GM12878 (cell line): Measurements from ENCODE around the gene LSAMP. TPM values are rescaled to one million over a fixed set of nuclear protein-coding genes. Genes with fewer than 3 reads are reported as not detected.
A peak's percentile ranks its signal among the peaks of the same experiment; 100 is the strongest.

Experiments used
- BCL11A ChIP-seq: IDR thresholded peaks from 2 replicates; pipeline ENCODE4 v1.6.1; 2011; ENCODE audit warnings: low read depth, low read length
- BCLAF1 ChIP-seq: fragments of 450-650 bp; IDR thresholded peaks from 2 replicates; pipeline ENCODE4 v1.6.1; 2017; ENCODE audit warnings: antibody characterized with exemption, mild to moderate bottlenecking, moderate library complexity
- BHLHE40 ChIP-seq, 2 experiments: fragments of 450-650 bp in 1 of 2; IDR thresholded peaks; 2 replicates each; pipeline ENCODE4 v1.6.1; 2011 to 2017; ENCODE audit warnings: low read depth in 2 of 2, borderline replicate concordance in 1 of 2, improper control_type of control experiment in 1 of 2, low read length in 1 of 2, mild to moderate bottlenecking in 1 of 2
- CEBPB ChIP-seq, 2 experiments: fragments of 150-350 bp in 1 of 2; IDR thresholded peaks; 2 replicates each; pipeline ENCODE4 v1.6.1; 2012 to 2014; ENCODE audit warnings: low read depth in 2 of 2, low read length in 2 of 2, borderline replicate concordance in 1 of 2, inconsistent platforms in 1 of 2
- IKZF1 ChIP-seq: fragments of 450-650 bp; conservative IDR thresholded peaks from 2 replicates; pipeline ENCODE4 v1.6.1; 2017; ENCODE audit warnings: antibody characterized with exemption, mild to moderate bottlenecking
- KLF5 ChIP-seq: fragments of 450-650 bp; IDR thresholded peaks from 2 replicates; pipeline ENCODE4 v1.6.1; 2014; ENCODE audit warnings: mild to moderate bottlenecking; ENCODE audit not compliant: partially characterized antibody
- MEF2A ChIP-seq: IDR thresholded peaks from 2 replicates; pipeline ENCODE4 v1.6.1; 2011; ENCODE audit warnings: low read depth, mild to moderate bottlenecking, low read length, moderate library complexity; ENCODE audit not compliant: insufficient read depth
- NFXL1 ChIP-seq: fragments of 450-650 bp; IDR thresholded peaks from 2 replicates; pipeline ENCODE4 v1.6.1; 2017; ENCODE audit warnings: antibody characterized with exemption, mild to moderate bottlenecking, borderline replicate concordance
- YBX1 ChIP-seq: fragments of 450-650 bp; IDR thresholded peaks from 2 replicates; pipeline ENCODE4 v1.6.1; 2016; ENCODE audit warnings: antibody characterized with exemption
- ZNF687 ChIP-seq: fragments of 450-650 bp; IDR thresholded peaks from 2 replicates; pipeline ENCODE4 v1.6.1; 2017; ENCODE audit warnings: mild to moderate bottlenecking, moderate library complexity
- ZZZ3 ChIP-seq: IDR thresholded peaks from 2 replicates; pipeline ENCODE4 v1.6.1; 2011; ENCODE audit warnings: low read depth; ENCODE audit not compliant: control insufficient read depth, insufficient read length
- polyA plus RNA-seq, 11 experiments: library from polyadenylated mRNA; depleted of rRNA in 4 of 11; unstranded in 6 of 11; stranded (reverse) in 5 of 11; fragments of >200 nt; fragmentation: Nextera tagmentation in 4 of 11; fragmentation: Illumina TruSeq in 1 of 11; extraction: Ambion mirVana in 4 of 11; extraction: Trizol in 1 of 11; gene quantifications; 1 replicate in 1 of 11; 2 replicates in 10 of 11; pipeline versions ENCODE4 v1.2.1 to v1.2.3, GENCODE V29; 2011 to 2016; ENCODE audit warnings: inconsistent platforms in 2 of 11, missing spikeins in 2 of 11, low read depth in 1 of 11
- total RNA-seq, 4 experiments: library from RNA; depleted of rRNA in 3 of 4; stranded (reverse); fragments of >200 nt in 3 of 4; fragmentation: Illumina TruSeq in 1 of 4; extraction: Trizol in 1 of 4; gene quantifications; 2 replicates each; pipeline versions ENCODE4 v1.2.1 to v1.2.3, GENCODE V29; 2013 to 2021
- TF ChIP-seq, protein P1 (sequence below): IDR thresholded peaks from 2 replicates; pipeline ENCODE4 v1.6.1; 2012; ENCODE audit warnings: low read length, inconsistent platforms
- TF ChIP-seq, protein P2 (sequence below): fragments of 450-650 bp; IDR thresholded peaks from 2 replicates; pipeline ENCODE4 v1.6.1; 2018; ENCODE audit warnings: mild to moderate bottlenecking, low read depth, moderate library complexity; ENCODE audit not compliant: partially characterized antibody
- TF ChIP-seq, protein P3 (sequence below): IDR thresholded peaks from 2 replicates; pipeline ENCODE4 v1.6.1; 2011; ENCODE audit warnings: borderline replicate concordance, low read depth, mild to moderate bottlenecking, moderate library complexity, low read length; ENCODE audit not compliant: insufficient read depth, poor library complexity, severe bottlenecking

LSAMP gene
- total and polyA plus RNA-seq, 10 of the 15 experiments (the other 5 are each of a cell fraction or from before 2014, with no cell fraction given), result 2.0 to 12.7 (median 6.5) TPM

- TF ChIP-seq, protein P1, sequence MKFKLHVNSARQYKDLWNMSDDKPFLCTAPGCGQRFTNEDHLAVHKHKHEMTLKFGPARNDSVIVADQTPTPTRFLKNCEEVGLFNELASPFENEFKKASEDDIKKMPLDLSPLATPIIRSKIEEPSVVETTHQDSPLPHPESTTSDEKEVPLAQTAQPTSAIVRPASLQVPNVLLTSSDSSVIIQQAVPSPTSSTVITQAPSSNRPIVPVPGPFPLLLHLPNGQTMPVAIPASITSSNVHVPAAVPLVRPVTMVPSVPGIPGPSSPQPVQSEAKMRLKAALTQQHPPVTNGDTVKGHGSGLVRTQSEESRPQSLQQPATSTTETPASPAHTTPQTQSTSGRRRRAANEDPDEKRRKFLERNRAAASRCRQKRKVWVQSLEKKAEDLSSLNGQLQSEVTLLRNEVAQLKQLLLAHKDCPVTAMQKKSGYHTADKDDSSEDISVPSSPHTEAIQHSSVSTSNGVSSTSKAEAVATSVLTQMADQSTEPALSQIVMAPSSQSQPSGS, result peak; percentile 92
- TF ChIP-seq ZNF687 (no peak), KLF5 (no peak), IKZF1 (peak; percentile 94), ZZZ3 (no peak), BHLHE40 (IDR thresholded peaks at IDR 0.05; ENCODE audit: borderline replicate concordance in 1 of 2, low read depth in 2 of 2, low read length in 1 of 2) (peak; percentile 7 to 30; a peak in 1 of 4 replicates), MEF2A (peak; percentile 91), BCL11A (peak; percentile 85), NFXL1 (no peak), CEBPB (IDR thresholded peaks at IDR 0.05; ENCODE audit: borderline replicate concordance in 1 of 2, low read depth in 2 of 2, low read length in 2 of 2) (peak in 1 of 2 experiments; percentile 74; a peak in 1 of 4 replicates), BCLAF1 (no peak), YBX1 (no peak)
- TF ChIP-seq, protein P2, sequence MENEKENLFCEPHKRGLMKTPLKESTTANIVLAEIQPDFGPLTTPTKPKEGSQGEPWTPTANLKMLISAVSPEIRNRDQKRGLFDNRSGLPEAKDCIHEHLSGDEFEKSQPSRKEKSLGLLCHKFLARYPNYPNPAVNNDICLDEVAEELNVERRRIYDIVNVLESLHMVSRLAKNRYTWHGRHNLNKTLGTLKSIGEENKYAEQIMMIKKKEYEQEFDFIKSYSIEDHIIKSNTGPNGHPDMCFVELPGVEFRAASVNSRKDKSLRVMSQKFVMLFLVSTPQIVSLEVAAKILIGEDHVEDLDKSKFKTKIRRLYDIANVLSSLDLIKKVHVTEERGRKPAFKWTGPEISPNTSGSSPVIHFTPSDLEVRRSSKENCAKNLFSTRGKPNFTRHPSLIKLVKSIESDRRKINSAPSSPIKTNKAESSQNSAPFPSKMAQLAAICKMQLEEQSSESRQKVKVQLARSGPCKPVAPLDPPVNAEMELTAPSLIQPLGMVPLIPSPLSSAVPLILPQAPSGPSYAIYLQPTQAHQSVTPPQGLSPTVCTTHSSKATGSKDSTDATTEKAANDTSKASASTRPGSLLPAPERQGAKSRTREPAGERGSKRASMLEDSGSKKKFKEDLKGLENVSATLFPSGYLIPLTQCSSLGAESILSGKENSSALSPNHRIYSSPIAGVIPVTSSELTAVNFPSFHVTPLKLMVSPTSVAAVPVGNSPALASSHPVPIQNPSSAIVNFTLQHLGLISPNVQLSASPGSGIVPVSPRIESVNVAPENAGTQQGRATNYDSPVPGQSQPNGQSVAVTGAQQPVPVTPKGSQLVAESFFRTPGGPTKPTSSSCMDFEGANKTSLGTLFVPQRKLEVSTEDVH, result no peak
- TF ChIP-seq, protein P3, sequence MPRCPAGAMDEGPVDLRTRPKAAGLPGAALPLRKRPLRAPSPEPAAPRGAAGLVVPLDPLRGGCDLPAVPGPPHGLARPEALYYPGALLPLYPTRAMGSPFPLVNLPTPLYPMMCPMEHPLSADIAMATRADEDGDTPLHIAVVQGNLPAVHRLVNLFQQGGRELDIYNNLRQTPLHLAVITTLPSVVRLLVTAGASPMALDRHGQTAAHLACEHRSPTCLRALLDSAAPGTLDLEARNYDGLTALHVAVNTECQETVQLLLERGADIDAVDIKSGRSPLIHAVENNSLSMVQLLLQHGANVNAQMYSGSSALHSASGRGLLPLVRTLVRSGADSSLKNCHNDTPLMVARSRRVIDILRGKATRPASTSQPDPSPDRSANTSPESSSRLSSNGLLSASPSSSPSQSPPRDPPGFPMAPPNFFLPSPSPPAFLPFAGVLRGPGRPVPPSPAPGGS, result peak; percentile 56
Observed at GRCh38 chr3:116037954-116038911, 407.1 kb downstream of the LSAMP start (continued).
